OCI-LY7 (cell line): ENCODE results near the gene PLCL1. TPM values are rescaled to one million over a fixed set of nuclear protein-coding genes. Genes with fewer than 3 reads are reported as not detected.

Experiments used
- BruUV-seq: library from RNA; stranded (reverse); fragments of 400-500 nt; replicated peaks from 2 replicates; lab custom pipeline; 2021; lab: Mats Ljungman, UMichigan
- CTCF ChIA-PET: fragments of 300-600 bp; sonication (Branson Sonifier 250); formaldehyde crosslinking; loops from one replicate; lab custom pipeline; 2022; ENCODE audit warnings: antibody characterized with exemption; ENCODE audit not compliant: unreplicated experiment; lab: Charles Lee
- POLR2A ChIA-PET: fragments of 300-600 bp; sonication (Branson Sonifier 250); formaldehyde crosslinking; loops from one replicate; lab custom pipeline; 2022; ENCODE audit warnings: antibody characterized with exemption; lab: Charles Lee
- DNase-seq: peaks from one replicate; pipeline ENCODE4 v3.0.0-alpha.2; 2015; ENCODE audit warnings: low spot score
- H2AFZ ChIP-seq: fragments of 200-600 bp; sonication (generic), shearing (Covaris generic); 2 replicates; pipeline ENCODE4 v1.6.1; 2014; ENCODE audit warnings: mild to moderate bottlenecking, antibody characterized with exemption, low read length, moderate library complexity
- H3K27ac ChIP-seq: fragments of 200-600 bp; sonication (generic); 2 replicates; pipeline ENCODE4 v1.5.1; 2014; ENCODE audit warnings: mixed run types, low read depth, mild to moderate bottlenecking, moderate library complexity, low read length, inconsistent platforms; ENCODE audit not compliant: poor library complexity, severe bottlenecking
- H3K36me3 ChIP-seq: fragments of 200-600 bp; sonication (generic); 2 replicates; pipeline ENCODE4 v1.6.1; 2014; ENCODE audit warnings: mild to moderate bottlenecking, antibody characterized with exemption, low read length, moderate library complexity, mixed read lengths; ENCODE audit not compliant: insufficient read depth
- H3K4me1 ChIP-seq: fragments of 200-600 bp; sonication (generic); 2 replicates; pipeline ENCODE4 v1.5.1; 2014; ENCODE audit warnings: mild to moderate bottlenecking, low read length; ENCODE audit not compliant: insufficient read depth, poor library complexity, severe bottlenecking
- H3K4me2 ChIP-seq: fragments of 200-600 bp; sonication (generic); 2 replicates; pipeline ENCODE4 v1.6.1; 2014; ENCODE audit warnings: mild to moderate bottlenecking, low read length
- H3K4me3 ChIP-seq: fragments of 200-600 bp; sonication (generic); 2 replicates; pipeline ENCODE4 v1.5.1; 2014; ENCODE audit warnings: mild to moderate bottlenecking, low read depth, low read length; ENCODE audit not compliant: poor library complexity, severe bottlenecking
- H3K79me2 ChIP-seq: fragments of 200-600 bp; sonication (generic); 2 replicates; pipeline ENCODE4 v1.6.1; 2016; ENCODE audit warnings: low read depth, mild to moderate bottlenecking, low read length, moderate library complexity, mixed read lengths; ENCODE audit not compliant: insufficient read depth
- H3K9me2 ChIP-seq: fragments of 200-600 bp; sonication (generic); 2 replicates; pipeline ENCODE4 v1.6.1; 2016; ENCODE audit warnings: mild to moderate bottlenecking, low read length, mixed read lengths; ENCODE audit not compliant: insufficient read depth
- H3K9me3 ChIP-seq: fragments of 200-600 bp; sonication (generic); 2 replicates; pipeline ENCODE4 v1.6.1; 2014; ENCODE audit warnings: mild to moderate bottlenecking, mixed run types, low read length, mixed read lengths
- H4K20me1 ChIP-seq: fragments of 200-600 bp; sonication (generic); 2 replicates; pipeline ENCODE4 v1.6.1; 2014; ENCODE audit warnings: mild to moderate bottlenecking, antibody characterized with exemption, low read length, moderate library complexity, mixed read lengths; ENCODE audit not compliant: insufficient read depth
- EZH2phosphoT487 ChIP-seq: fragments of 200-600 bp; sonication (generic); IDR thresholded peaks from 2 replicates; pipeline ENCODE4 v1.6.1; 2018; ENCODE audit warnings: low read depth, borderline replicate concordance, mild to moderate bottlenecking, mixed run types, antibody characterized with exemption, low read length, moderate library complexity, mixed read lengths
- intact Hi-C: fragments of 100-400 bp; cut with micrococcal nuclease; formaldehyde crosslinking; loops from one replicate; pipeline ENCODE4 v1.10.0; 2022; ENCODE audit not compliant: unreplicated experiment
- total RNA-seq, 2 experiments: library from RNA; depleted of rRNA in 1 of 2; stranded (reverse); fragments of >200 nt in 1 of 2; shearing (Covaris generic) in 1 of 2; gene quantifications; 2 replicates each; pipeline ENCODE4 v1.2.3, GENCODE V29; 2014 to 2022
- TF ChIP-seq, protein P1 (sequence below): fragments of 200-600 bp; sonication (generic); conservative IDR thresholded peaks from 2 replicates; pipeline ENCODE4 v1.5.1; 2014; ENCODE audit warnings: mild to moderate bottlenecking, antibody characterized with exemption, low read length, moderate library complexity, mixed read lengths

Gene PLCL1
- total RNA-seq, 2 experiments from 2014 or later: 0.03 TPM; not detected in 1

DNA sequence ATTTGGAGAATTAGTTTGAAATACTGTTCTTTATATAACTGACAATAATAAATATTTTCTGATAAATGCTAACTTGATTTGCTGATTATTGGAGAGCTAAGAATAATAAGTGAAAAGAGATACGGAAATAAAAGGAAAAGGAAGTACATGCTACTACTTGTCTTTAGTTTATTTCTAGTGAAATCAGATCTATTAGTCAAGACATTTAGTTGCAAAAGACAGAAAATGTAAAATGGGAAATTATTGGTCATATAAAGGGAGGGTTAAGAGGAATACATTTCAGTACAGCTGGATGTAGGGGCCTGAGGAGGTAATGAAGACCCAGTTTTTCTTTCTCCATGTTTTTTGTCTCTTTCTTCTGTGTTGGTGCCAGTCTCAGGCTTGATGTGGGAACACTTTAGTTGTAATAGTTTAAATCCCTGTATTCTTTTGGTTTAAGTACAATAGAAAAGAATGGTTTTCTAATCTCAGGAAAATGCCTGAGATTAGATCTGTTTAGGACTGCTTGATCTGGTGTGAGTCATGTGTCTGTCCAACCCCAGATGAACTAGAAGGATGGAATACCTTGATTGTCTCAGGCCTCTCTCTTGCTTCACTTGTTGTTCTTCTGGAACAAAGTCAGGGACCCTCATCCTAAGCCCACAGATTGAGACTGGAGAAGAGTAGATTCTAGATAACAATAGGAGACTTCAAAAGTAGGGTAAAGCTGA is 58.0 kb downstream of the PLCL1 start:
- POLR2A ChIA-PET: no interaction called here
- Histone ChIP-seq H3K79me2 (no peaks in the 10 kb centered on the region), H3K27ac (no peak overlapping the region), H3K4me3 (no peak overlapping the region), H4K20me1 (no peaks in the 10 kb centered on the region), H3K36me3 (no peaks in the 10 kb centered on the region), H3K4me2 (no peak overlapping the region), H3K4me1 (no peaks in the 10 kb centered on the region), H3K9me2 (no peaks in the 10 kb centered on the region), H3K9me3 (no peaks in the 10 kb centered on the region), H2AFZ (no peak overlapping the region)
- CTCF ChIA-PET: no interaction called here
- intact Hi-C loops: no loop called here
- TF ChIP-seq, protein P1, sequence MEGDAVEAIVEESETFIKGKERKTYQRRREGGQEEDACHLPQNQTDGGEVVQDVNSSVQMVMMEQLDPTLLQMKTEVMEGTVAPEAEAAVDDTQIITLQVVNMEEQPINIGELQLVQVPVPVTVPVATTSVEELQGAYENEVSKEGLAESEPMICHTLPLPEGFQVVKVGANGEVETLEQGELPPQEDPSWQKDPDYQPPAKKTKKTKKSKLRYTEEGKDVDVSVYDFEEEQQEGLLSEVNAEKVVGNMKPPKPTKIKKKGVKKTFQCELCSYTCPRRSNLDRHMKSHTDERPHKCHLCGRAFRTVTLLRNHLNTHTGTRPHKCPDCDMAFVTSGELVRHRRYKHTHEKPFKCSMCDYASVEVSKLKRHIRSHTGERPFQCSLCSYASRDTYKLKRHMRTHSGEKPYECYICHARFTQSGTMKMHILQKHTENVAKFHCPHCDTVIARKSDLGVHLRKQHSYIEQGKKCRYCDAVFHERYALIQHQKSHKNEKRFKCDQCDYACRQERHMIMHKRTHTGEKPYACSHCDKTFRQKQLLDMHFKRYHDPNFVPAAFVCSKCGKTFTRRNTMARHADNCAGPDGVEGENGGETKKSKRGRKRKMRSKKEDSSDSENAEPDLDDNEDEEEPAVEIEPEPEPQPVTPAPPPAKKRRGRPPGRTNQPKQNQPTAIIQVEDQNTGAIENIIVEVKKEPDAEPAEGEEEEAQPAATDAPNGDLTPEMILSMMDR: no peak
- no peak for TF ChIP-seq EZH2phosphoT487
- no TSS peak for BruUV-seq
- no peak for DNase-seq

DNA sequence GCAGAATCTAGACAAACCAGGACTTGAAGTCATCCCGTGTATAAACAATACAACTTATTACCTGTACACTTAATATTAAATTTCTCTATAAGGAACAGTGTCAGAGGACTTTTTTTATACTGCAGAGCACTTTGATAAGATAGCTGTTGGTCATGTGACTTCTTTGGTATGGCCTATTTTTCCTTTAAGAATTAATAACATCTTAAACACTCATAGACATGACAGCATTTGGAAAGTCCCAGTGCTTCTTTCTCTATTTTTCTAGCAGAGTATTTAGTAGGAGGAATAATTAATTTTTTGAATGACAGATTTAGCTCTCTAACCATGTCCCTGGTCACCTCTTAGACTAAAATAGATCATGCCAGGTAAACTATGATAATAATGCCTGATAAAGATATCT is 59.4 kb downstream of the PLCL1 start:
- intact Hi-C loops: no loop called here
- Histone ChIP-seq H3K36me3 (no peaks in the 10 kb centered on the region), H3K4me2 (no peak overlapping the region), H3K27ac (no peak overlapping the region), H4K20me1 (no peaks in the 10 kb centered on the region), H3K9me3 (no peaks in the 10 kb centered on the region), H3K79me2 (no peaks in the 10 kb centered on the region), H2AFZ (no peak overlapping the region), H3K4me3 (no peak overlapping the region), H3K9me2 (no peaks in the 10 kb centered on the region), H3K4me1 (no peaks in the 10 kb centered on the region)
- TF ChIP-seq, protein P1: no peak
- TF ChIP-seq EZH2phosphoT487: no peak
- ChIA-PET POLR2A (no interaction called here), CTCF (no interaction called here)
- BruUV-seq: no TSS peak
- no peak for DNase-seq

DNA sequence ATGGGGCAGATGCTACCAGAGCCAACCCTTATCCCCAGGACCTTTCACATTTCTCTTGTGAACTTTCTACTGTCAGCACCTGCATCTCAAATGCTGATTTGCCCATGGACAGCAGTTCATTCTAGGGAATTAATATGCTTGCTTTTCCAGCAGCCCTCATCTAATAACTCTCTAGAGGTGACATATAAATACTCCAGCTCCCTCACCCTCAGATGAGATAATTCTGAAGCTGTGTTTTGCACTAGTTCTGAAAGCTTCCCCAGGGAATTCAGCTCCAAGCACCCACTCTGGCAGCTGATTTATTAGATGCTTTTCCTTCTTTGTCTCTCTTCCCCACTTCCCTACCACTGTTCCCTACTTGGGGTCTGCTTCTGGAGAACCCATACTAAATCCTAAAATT is 62.1 kb downstream of the PLCL1 start:
- ChIA-PET CTCF (no interaction called here), POLR2A (interaction anchor here (0.9 kb wide), 1 partner anchor 9 kb away, joined by 3 read pairs; no protein-coding TSS in a partner anchor)
- Histone ChIP-seq H3K4me1 (no peaks in the 10 kb centered on the region), H3K27ac (no peak overlapping the region), H4K20me1 (no peaks in the 10 kb centered on the region), H3K36me3 (no peaks in the 10 kb centered on the region), H3K79me2 (no peaks in the 10 kb centered on the region), H3K4me3 (no peak overlapping the region), H3K9me2 (no peaks in the 10 kb centered on the region), H2AFZ (no peak overlapping the region), H3K4me2 (no peak overlapping the region), H3K9me3 (no peaks in the 10 kb centered on the region)
- intact Hi-C loops: no loop called here
- TF ChIP-seq, protein P1: no peak
- TF ChIP-seq EZH2phosphoT487: no peak
- no peak for DNase-seq
- no TSS peak for BruUV-seq
